Calu3 (cell line): ENCODE measurements around the gene MON2. TPM values are rescaled to one million over a fixed set of nuclear protein-coding genes. Genes with fewer than 3 reads are reported as not detected.

Experiments
- BruUV-seq: library from RNA; stranded (reverse); fragments of 400-500 nt; replicated peaks from 2 replicates; lab custom pipeline; 2021; lab: Mats Ljungman, UMichigan
- CTCF ChIA-PET: fragments of 300-600 bp; sonication (Branson Sonifier 250); formaldehyde crosslinking; loops from one replicate; lab custom pipeline; 2022; ENCODE audit warnings: antibody characterized with exemption; lab: Charles Lee
- DNase-seq: peaks from one replicate; pipeline ENCODE4 v3.0.0; 2022
- H3K27ac Mint-ChIP-seq: one replicate; pipeline ENCODE4 v1.8.0; 2022; ENCODE audit warnings: mixed read lengths; ENCODE audit not compliant: unreplicated experiment
- H3K27me3 Mint-ChIP-seq: one replicate; pipeline ENCODE4 v1.8.0; 2022; ENCODE audit warnings: mixed read lengths; ENCODE audit not compliant: unreplicated experiment
- H3K36me3 Mint-ChIP-seq: one replicate; pipeline ENCODE4 v1.8.0; 2022; ENCODE audit warnings: mild to moderate bottlenecking, moderate library complexity, mixed read lengths; ENCODE audit not compliant: insufficient read depth, unreplicated experiment
- H3K4me1 Mint-ChIP-seq: one replicate; pipeline ENCODE4 v1.8.0; 2022; ENCODE audit warnings: mild to moderate bottlenecking, low read depth, mixed read lengths; ENCODE audit not compliant: unreplicated experiment
- H3K4me3 Mint-ChIP-seq: one replicate; pipeline ENCODE4 v1.8.0; 2022; ENCODE audit warnings: mild to moderate bottlenecking, low read depth, moderate library complexity, mixed read lengths; ENCODE audit not compliant: unreplicated experiment
- H3K9me3 Mint-ChIP-seq: one replicate; pipeline ENCODE4 v1.8.0; 2022; ENCODE audit warnings: low read depth, mixed read lengths; ENCODE audit not compliant: unreplicated experiment
- intact Hi-C: fragments of 100-400 bp; cut with micrococcal nuclease; formaldehyde crosslinking; loops from one replicate; pipeline ENCODE4 v1.10.0; 2022; ENCODE audit not compliant: unreplicated experiment
- total RNA-seq: library from RNA; stranded (reverse); gene quantifications from 2 replicates; pipeline ENCODE4 v1.2.3, GENCODE V29; 2022
- TF ChIP-seq, protein P1 (sequence below): fragments of 200-600 bp; IDR thresholded peaks from one replicate; pipeline ENCODE4 v1.8.0; 2022; ENCODE audit warnings: antibody characterized with exemption; ENCODE audit not compliant: unreplicated experiment

MON2 gene
- total RNA-seq, 1 experiment from 2014 or later: 46.7 TPM

DNA sequence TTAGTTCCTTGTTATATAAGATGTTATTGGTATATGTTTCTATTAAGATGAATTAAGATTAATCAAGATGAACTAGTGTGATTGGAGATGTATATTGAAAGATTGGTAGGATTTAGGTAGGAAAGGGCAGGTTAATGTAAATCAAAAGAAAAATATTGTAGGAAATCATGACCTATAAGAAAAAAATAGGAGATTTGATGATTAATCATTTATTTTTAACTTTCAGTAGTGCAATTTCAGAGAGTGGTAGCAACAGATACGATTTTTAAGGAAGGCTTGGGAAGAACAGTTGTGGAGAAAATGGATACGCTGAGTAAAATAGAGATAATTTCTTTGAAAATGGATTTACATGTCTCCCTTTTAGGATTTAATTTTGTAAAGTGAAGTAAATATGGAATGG lies 73.7 kb downstream of the MON2 start:
- Mint-ChIP-seq H3K36me3 (peaks cover 4% of the 10 kb centered on the region), H3K4me1 (peaks cover 8% of the 10 kb centered on the region), H3K27me3 (no peaks in the 10 kb centered on the region), H3K27ac (no peak overlapping the region), H3K9me3 (no peaks in the 10 kb centered on the region), H3K4me3 (no peak overlapping the region)
- TF ChIP-seq, protein P1, sequence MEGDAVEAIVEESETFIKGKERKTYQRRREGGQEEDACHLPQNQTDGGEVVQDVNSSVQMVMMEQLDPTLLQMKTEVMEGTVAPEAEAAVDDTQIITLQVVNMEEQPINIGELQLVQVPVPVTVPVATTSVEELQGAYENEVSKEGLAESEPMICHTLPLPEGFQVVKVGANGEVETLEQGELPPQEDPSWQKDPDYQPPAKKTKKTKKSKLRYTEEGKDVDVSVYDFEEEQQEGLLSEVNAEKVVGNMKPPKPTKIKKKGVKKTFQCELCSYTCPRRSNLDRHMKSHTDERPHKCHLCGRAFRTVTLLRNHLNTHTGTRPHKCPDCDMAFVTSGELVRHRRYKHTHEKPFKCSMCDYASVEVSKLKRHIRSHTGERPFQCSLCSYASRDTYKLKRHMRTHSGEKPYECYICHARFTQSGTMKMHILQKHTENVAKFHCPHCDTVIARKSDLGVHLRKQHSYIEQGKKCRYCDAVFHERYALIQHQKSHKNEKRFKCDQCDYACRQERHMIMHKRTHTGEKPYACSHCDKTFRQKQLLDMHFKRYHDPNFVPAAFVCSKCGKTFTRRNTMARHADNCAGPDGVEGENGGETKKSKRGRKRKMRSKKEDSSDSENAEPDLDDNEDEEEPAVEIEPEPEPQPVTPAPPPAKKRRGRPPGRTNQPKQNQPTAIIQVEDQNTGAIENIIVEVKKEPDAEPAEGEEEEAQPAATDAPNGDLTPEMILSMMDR: no peak
- intact Hi-C loops: no loop called here
- no peak for DNase-seq
- no TSS peak for BruUV-seq
- CTCF ChIA-PET: no interaction called here

DNA sequence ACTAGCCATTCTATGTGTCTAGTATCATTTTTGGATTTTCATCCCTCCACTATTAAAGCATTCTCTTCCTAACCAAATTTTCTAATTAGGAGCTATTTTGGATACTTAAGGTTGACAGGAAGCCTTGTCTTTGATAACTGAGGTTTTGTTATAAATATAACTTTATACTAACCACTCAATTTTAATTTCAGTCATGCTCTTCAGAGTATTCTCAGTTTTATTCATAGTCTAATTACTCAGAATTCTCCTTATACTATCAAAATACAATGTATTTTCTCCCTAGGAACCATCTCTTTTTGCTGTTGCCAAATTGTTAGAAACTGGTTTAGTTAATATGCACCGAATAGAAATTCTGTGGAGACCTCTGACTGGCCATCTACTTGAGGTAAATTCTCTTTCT lies 76.2 kb downstream of the MON2 start:
- Mint-ChIP-seq H3K36me3 (peaks cover 4% of the 10 kb centered on the region), H3K27ac (no peak overlapping the region), H3K27me3 (no peaks in the 10 kb centered on the region), H3K9me3 (no peaks in the 10 kb centered on the region), H3K4me3 (no peak overlapping the region), H3K4me1 (peaks cover 1% of the 10 kb centered on the region)
- BruUV-seq: no TSS peak
- TF ChIP-seq, protein P1: no peak
- intact Hi-C loops: no loop called here
- CTCF ChIA-PET: no interaction called here
- no peak for DNase-seq

DNA sequence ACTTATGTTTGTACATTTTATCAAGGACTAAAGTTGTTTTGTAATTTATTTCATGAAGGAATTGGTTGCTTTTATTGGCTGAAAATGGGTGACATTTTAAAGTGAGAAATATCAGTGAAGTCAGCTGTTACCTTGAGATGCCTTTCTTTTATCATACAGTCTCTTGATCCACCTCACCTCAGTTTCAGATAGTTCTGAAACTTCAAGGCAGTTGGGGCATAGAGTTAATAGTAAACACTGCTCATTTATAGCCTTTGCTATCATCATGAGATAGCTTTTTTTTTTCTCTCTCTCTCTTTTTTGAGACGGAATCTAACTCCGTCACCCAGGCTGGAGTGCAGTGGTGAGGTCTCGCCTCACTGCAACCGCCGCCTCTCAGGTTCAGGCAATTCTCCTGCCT lies 76.7 kb downstream of the MON2 start:
- Mint-ChIP-seq H3K36me3 (peaks cover 4% of the 10 kb centered on the region), H3K27me3 (no peaks in the 10 kb centered on the region), H3K4me1 (no peaks in the 10 kb centered on the region), H3K27ac (no peak overlapping the region), H3K4me3 (no peak overlapping the region), H3K9me3 (no peaks in the 10 kb centered on the region)
- TF ChIP-seq, protein P1: no peak
- no peak for DNase-seq
- intact Hi-C loops: no loop called here
- no TSS peak for BruUV-seq
- CTCF ChIA-PET: no interaction called here

DNA sequence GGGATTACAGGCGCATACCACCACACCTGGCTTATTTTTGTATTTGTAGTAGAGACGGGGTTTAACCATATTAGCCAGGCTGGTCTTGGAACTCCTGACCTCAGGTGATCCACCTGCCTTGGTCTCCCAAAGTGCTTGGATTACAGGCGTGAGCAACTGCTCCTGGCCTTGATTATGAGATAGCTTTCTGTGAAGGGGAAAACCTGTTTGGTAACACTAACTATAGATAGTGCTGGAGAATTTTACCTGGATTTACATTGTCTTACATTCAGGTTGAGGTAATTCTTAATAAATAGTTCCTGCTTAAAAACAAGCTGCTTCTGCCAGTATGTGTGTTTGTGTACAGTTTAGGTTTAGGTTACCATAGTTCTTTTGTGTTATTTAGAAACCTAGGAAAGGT lies 77.1 kb downstream of the MON2 start:
- DNase-seq: no peak
- CTCF ChIA-PET: no interaction called here
- Mint-ChIP-seq H3K27me3 (no peaks in the 10 kb centered on the region), H3K27ac (no peak overlapping the region), H3K36me3 (peaks cover 4% of the 10 kb centered on the region), H3K9me3 (no peaks in the 10 kb centered on the region), H3K4me3 (no peak overlapping the region), H3K4me1 (no peaks in the 10 kb centered on the region)
- intact Hi-C loops: no loop called here
- TF ChIP-seq, protein P1: no peak
- BruUV-seq: no TSS peak
